ENCODE results near the gene RNF19B. TPM values are rescaled to one million over a fixed set of nuclear protein-coding genes. Genes with fewer than 3 reads are reported as not detected.

RNF19B gene
- total RNA-seq, 1 donor from 2014 or later: 24.6 TPM

GRCh38 chr1:32888134-32888533 is 76.5 kb downstream of the RNF19B start:
- Histone ChIP-seq H3K27me3 (peaks cover 8% of the 10 kb centered on the region), H3K9me3 (no peaks in the 10 kb centered on the region), H3K4me1 (peaks cover 21% of the 10 kb centered on the region), H3K4me3 (no peak overlapping the region), H3K36me3 (no peaks in the 10 kb centered on the region), H3K27ac (no peak overlapping the region)
- DNase-seq (ENCODE audit: extremely low spot score in 2 of 2): no peak
- no peak for TF ChIP-seq POLR2AphosphoS5 (IDR thresholded peaks at IDR 0.05; ENCODE audit: insufficient read depth in 1 of 2, low read depth in 1 of 2)
- no peak for TF ChIP-seq POLR2A (IDR thresholded peaks at IDR 0.05)
- no peak for TF ChIP-seq CTCF (IDR thresholded peaks at IDR 0.05)
- intact Hi-C loops (cut with DNase I): no loop called here

DNA sequence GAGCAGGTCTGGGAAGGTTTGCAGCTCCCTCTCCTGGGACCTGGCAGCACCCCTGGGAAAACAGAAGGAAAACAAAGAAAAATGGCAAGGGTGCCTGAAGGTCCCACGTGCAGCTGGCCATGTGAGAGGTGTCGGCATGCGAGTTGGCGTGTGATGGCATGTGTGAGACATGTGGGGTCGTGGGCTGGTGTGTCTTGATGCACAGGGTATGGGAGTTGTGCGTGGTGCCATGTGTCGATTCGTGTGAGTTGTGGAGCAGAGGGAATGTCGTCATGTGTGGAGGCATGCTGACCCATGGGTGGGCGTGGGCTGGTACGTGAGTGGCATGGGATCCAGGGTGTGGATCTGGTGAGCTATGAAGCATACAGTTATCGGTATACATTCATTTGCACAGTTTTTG is 77.0 kb downstream of the RNF19B start:
- H3K27me3 ChIP-seq: peaks cover 8% of the 10 kb centered on the region
- DNase-seq (ENCODE audit: extremely low spot score in 2 of 2): no peak
- H3K9me3 ChIP-seq: no peaks in the 10 kb centered on the region
- no peak overlapping the region for H3K4me3 ChIP-seq
- no peaks in the 10 kb centered on the region for H3K36me3 ChIP-seq
- no peak for TF ChIP-seq POLR2A (IDR thresholded peaks at IDR 0.05)
- TF ChIP-seq CTCF (IDR thresholded peaks at IDR 0.05): no peak
- TF ChIP-seq POLR2AphosphoS5 (IDR thresholded peaks at IDR 0.05; ENCODE audit: insufficient read depth in 1 of 2, low read depth in 1 of 2): no peak
- peaks cover 16% of the 10 kb centered on the region for H3K4me1 ChIP-seq
- intact Hi-C loops (cut with DNase I): no loop called here
- no peak overlapping the region for H3K27ac ChIP-seq

DNA sequence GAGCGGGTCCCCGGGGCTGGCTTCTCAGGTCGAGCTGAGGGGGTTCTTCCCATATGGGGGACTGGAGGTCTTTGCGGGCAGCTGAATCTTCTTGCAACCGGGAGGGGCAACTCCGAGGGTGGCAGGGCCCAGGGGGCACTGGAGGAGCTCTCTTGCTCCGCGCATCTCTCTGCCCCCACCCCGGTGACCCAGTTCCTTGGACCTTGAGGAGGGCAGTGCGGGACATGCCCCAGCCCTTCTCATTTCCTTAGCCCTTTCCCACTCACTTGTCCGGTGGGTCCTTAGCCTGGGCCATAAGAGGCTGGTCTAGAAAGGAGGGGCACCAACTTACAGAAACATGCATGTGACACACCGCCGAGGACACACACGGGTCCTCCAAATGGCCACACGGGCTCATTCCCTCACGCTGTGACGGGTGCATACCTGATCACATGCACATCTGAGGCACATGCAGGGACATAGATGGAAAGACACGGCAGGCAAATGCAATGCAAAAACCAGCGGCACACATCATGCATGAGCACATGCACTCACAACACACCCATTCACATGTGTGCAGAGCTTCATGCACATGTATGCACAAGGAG is 77.7 kb downstream of the RNF19B start:
- Histone ChIP-seq H3K36me3 (no peaks in the 10 kb centered on the region), H3K4me1 (peaks cover 12% of the 10 kb centered on the region), H3K9me3 (no peaks in the 10 kb centered on the region), H3K4me3 (no peak overlapping the region), H3K27me3 (peaks cover 8% of the 10 kb centered on the region), H3K27ac (no peak overlapping the region)
- intact Hi-C loops (cut with DNase I): no loop called here
- no peak for TF ChIP-seq POLR2AphosphoS5 (IDR thresholded peaks at IDR 0.05; ENCODE audit: insufficient read depth in 1 of 2, low read depth in 1 of 2)
- TF ChIP-seq POLR2A (IDR thresholded peaks at IDR 0.05): no peak
- no peak for TF ChIP-seq CTCF (IDR thresholded peaks at IDR 0.05)
- DNase-seq (ENCODE audit: extremely low spot score in 2 of 2): no peak

Other genes with a start within 250 kb of the RNF19B start
- gene YARS1, start 147.5 kb downstream of the RNF19B start, total RNA-seq: 41.3 TPM
- gene S100PBP, start 147.2 kb downstream of the RNF19B start, total RNA-seq: 19.6 TPM
- gene FNDC5, start 93.9 kb downstream of the RNF19B start, total RNA-seq: 4.7 TPM
- gene HPCA, start 78.3 kb downstream of the RNF19B start, total RNA-seq: not detected
- 36.1 TPM for gene TMEM54, start 63.4 kb downstream of the RNF19B start, total RNA-seq
- 118 TPM for gene AK2, start 72.1 kb upstream of the RNF19B start, total RNA-seq
- gene AZIN2, start 116.3 kb upstream of the RNF19B start, total RNA-seq: 7.9 TPM
- gene TRIM62, start 217.2 kb upstream of the RNF19B start, total RNA-seq: 8.8 TPM

Measured in vagina (tissue), 2 donors.